Glomerular visceral epithelial cell (primary cell): ENCODE measurements around the gene C9orf72.

Experiments
- DNase-seq: peaks from one replicate; pipeline ENCODE4 v3.0.0-alpha.2; 2016; ENCODE audit errors: extremely low spot score

C9orf72 gene

GRCh38 chr9:27538647-27539046 lies 34.6 kb downstream of the C9orf72 start:
- no peak for DNase-seq

GRCh38 chr9:27537756-27538155 lies 35.5 kb downstream of the C9orf72 start:
- no peak for DNase-seq

GRCh38 chr9:27537027-27537435 lies 36.2 kb downstream of the C9orf72 start:
- DNase-seq, result peak; percentile 9

GRCh38 chr9:27536168-27536567 lies 37.1 kb downstream of the C9orf72 start:
- no peak for DNase-seq

- no peak for DNase-seq
These were observed 37.6 kb downstream of the C9orf72 start for GRCh38 chr9:27535701-27536118.

GRCh38 chr9:27534658-27535209 lies 38.5 kb downstream of the C9orf72 start:
- no peak for DNase-seq

- no peak for DNase-seq
These were observed 39.1 kb downstream of the C9orf72 start for GRCh38 chr9:27534131-27534530.

- DNase-seq, result no peak
These were observed 40.0 kb downstream of the C9orf72 start for GRCh38 chr9:27533311-27533710.

GRCh38 chr9:27532046-27532445 lies 41.2 kb downstream of the C9orf72 start:
- no peak for DNase-seq

- no peak for DNase-seq
These were observed 42.1 kb downstream of the C9orf72 start for GRCh38 chr9:27530915-27531755.

GRCh38 chr9:27529316-27530278 lies 43.7 kb downstream of the C9orf72 start, which contains the start of gene MOB3B:
MOB3B (minus strand) TSS chr9:27529814; CDS start chr9:27455550, 74,264 bp downstream.
- peak; percentile 76 for DNase-seq

- peak; percentile 7 for DNase-seq
These were observed 44.4 kb downstream of the C9orf72 start for GRCh38 chr9:27528886-27529315.

GRCh38 chr9:27528076-27528885 lies 45.0 kb downstream of the C9orf72 start:
- DNase-seq, result peak; percentile 18

- DNase-seq, result no peak
These were observed 45.6 kb downstream of the C9orf72 start for GRCh38 chr9:27527702-27528075.

- DNase-seq, result no peak
These were observed 49.0 kb downstream of the C9orf72 start, which contains the start of gene IFNK for GRCh38 chr9:27524236-27524635. IFNK (plus strand) TSS chr9:27524290; CDS start chr9:27524337, 47 bp downstream.

- DNase-seq, result no peak
These were observed 50.1 kb downstream of the C9orf72 start for GRCh38 chr9:27523141-27523540.

- DNase-seq, result no peak
These were observed 52.3 kb downstream of the C9orf72 start for GRCh38 chr9:27520986-27521385.

- no peak for DNase-seq
These were observed 53.5 kb downstream of the C9orf72 start for GRCh38 chr9:27519466-27520465.

GRCh38 chr9:27518809-27519208 lies 54.5 kb downstream of the C9orf72 start:
- no peak for DNase-seq

- no peak for DNase-seq
These were observed 55.3 kb downstream of the C9orf72 start for GRCh38 chr9:27518006-27518405.
